ENCODE results near the gene CYRIA. TPM values are rescaled to one million over a fixed set of nuclear protein-coding genes. Genes with fewer than 3 reads are reported as not detected.

Gene CYRIA
- total RNA-seq, 3 donors from 2014 or later: 0.51 to 1.8 (median 1.8) TPM

- ATAC-seq (no peak), DNase-seq (no peak)
- Mint-ChIP-seq H3K9me3 (no peaks in the 10 kb centered on the region), H3K4me3 (no peak overlapping the region), H3K36me3 (ENCODE audit: insufficient read depth) (no peaks in the 10 kb centered on the region), H3K27me3 (ENCODE audit: low read depth) (peaks cover 40% of the 10 kb centered on the region), H3K4me1 (ENCODE audit: low read depth) (peaks cover 34% of the 10 kb centered on the region)
These were observed 3.4 kb downstream of the CYRIA start for GRCh38 chr2:16661936-16662839.

- ATAC-seq (no peak), DNase-seq (no peak)
- Mint-ChIP-seq H3K36me3 (ENCODE audit: insufficient read depth) (no peaks in the 10 kb centered on the region), H3K4me1 (ENCODE audit: low read depth) (peaks cover 34% of the 10 kb centered on the region), H3K4me3 (no peak overlapping the region), H3K9me3 (no peaks in the 10 kb centered on the region), H3K27me3 (ENCODE audit: low read depth) (peaks cover 38% of the 10 kb centered on the region)
These were observed 4.1 kb downstream of the CYRIA start for GRCh38 chr2:16661526-16661925.

DNA sequence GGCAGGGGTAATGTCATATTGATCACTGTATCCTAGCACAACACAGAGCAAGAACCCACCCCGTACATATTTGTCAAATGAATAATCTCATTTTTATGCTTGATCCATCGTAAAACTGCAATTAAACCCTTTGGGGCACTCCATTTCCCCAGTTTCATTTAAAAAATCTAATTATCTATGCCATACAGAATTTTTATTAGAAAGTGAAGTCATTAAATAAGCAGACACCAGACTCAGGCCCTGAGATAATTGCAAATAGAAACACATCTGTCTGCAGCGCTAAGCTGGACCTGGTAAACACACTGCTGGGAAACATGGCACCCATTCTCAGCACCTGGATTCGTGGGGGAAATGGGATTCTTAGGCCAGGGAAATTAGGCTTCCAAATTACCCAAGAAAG, 5.1 kb downstream of the CYRIA start:
- H3K9me3 Mint-ChIP-seq: no peaks in the 10 kb centered on the region
- DNase-seq: no peak
- no peaks in the 10 kb centered on the region for H3K36me3 Mint-ChIP-seq (ENCODE audit: insufficient read depth)
- no peak overlapping the region for H3K4me3 Mint-ChIP-seq
- H3K4me1 Mint-ChIP-seq (ENCODE audit: low read depth): peaks cover 31% of the 10 kb centered on the region
- ATAC-seq: no peak
- H3K27me3 Mint-ChIP-seq (ENCODE audit: low read depth): peaks cover 31% of the 10 kb centered on the region

GRCh38 chr2:16660114-16660513, 5.5 kb downstream of the CYRIA start:
- peak in 1 of 2 donors; percentile 13 for ATAC-seq
- Mint-ChIP-seq H3K36me3 (ENCODE audit: insufficient read depth) (no peaks in the 10 kb centered on the region), H3K4me1 (ENCODE audit: low read depth) (peaks cover 31% of the 10 kb centered on the region), H3K27me3 (ENCODE audit: low read depth) (peaks cover 28% of the 10 kb centered on the region), H3K4me3 (no peak overlapping the region), H3K9me3 (no peaks in the 10 kb centered on the region)
- DNase-seq: no peak

DNA sequence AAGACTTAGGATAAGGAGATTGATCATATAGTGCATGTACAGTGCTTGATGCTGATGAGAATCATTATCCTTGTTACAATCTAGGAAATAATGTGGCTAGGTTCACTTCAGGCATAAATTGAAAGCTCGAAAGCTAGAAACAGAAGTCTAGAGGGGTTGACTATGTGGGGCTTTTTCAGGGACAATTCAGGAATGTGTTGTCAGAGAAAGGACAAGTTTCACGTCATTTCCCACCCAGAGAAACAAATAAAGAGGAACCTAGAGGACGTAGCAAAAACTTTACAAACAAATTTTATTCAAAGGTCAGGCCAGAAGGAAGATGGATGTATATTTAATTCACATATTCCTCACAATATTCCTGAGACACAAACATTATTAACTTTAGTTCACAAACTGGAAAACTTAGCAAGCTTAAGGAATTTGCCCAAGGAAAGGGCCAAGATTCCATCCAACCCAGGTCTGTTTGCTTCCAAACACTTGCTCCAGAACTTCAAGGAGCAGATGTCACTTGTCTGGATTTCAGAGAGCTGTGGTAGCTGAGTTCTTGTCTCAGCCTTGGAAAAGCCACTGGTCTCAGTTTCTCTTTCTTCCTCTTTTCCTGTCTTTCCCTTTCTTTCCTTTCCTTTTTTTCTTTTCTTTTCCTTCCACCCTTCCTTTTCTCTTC, 7.4 kb downstream of the CYRIA start:
- no peak for ATAC-seq
- H3K9me3 Mint-ChIP-seq: no peaks in the 10 kb centered on the region

GRCh38 chr2:16657671-16658070, 8.0 kb downstream of the CYRIA start:
- H3K9me3 Mint-ChIP-seq: no peaks in the 10 kb centered on the region
- DNase-seq: no peak

More for the DNA sequence above, 7.4 kb downstream of the CYRIA start:
- H3K4me1 Mint-ChIP-seq (ENCODE audit: low read depth): peaks cover 26% of the 10 kb centered on the region
- no peak overlapping the region for H3K4me3 Mint-ChIP-seq
- peaks cover 9% of the 10 kb centered on the region for H3K27me3 Mint-ChIP-seq (ENCODE audit: low read depth)
- DNase-seq: no peak
- no peaks in the 10 kb centered on the region for H3K36me3 Mint-ChIP-seq (ENCODE audit: insufficient read depth)

DNA sequence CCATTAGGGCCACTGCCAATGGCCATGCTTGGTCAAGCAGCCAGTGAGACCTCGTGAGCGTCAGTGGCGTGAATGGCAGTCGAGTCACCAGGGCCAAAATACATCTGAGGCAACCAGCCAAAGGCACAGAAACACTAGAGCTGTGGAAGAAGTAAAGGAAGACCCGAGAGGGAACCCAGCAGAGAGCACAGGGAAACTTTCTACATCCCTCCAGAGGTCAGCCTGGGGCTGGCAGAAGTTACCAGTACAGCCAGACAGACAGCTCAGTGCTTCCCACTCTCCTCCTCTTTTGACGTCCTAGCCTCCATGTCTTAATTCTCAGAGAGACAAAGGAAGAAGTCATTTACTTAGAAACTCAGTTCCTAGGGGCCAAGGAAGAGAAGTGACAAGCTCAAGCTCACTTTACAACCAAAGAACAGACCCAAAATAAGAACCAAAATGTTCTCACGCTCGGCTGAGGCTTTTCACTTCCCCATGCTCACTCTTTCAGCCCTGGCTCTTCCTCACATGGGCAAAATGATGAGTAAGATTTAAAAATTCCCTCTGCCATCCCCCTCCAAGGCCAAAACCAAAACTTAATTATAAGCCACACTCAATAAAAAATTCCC, 8.7 kb downstream of the CYRIA start:
- H3K4me3 Mint-ChIP-seq: no peak overlapping the region
- no peaks in the 10 kb centered on the region for H3K9me3 Mint-ChIP-seq
- H3K4me1 Mint-ChIP-seq (ENCODE audit: low read depth): peaks cover 20% of the 10 kb centered on the region
- H3K27me3 Mint-ChIP-seq (ENCODE audit: low read depth): peaks cover 6% of the 10 kb centered on the region
- no peak for DNase-seq
- H3K36me3 Mint-ChIP-seq (ENCODE audit: insufficient read depth): no peaks in the 10 kb centered on the region
- no peak for ATAC-seq

More at GRCh38 chr2:16657671-16658070, 8.0 kb downstream of the CYRIA start:
- H3K36me3 Mint-ChIP-seq (ENCODE audit: insufficient read depth): no peaks in the 10 kb centered on the region
- no peak for ATAC-seq
- no peak overlapping the region for H3K4me3 Mint-ChIP-seq
- peaks cover 22% of the 10 kb centered on the region for H3K4me1 Mint-ChIP-seq (ENCODE audit: low read depth)
- peaks cover 6% of the 10 kb centered on the region for H3K27me3 Mint-ChIP-seq (ENCODE audit: low read depth)

GRCh38 chr2:16655905-16656642, 9.6 kb downstream of the CYRIA start:
- Mint-ChIP-seq H3K27me3 (ENCODE audit: low read depth) (peaks cover 2% of the 10 kb centered on the region), H3K9me3 (no peaks in the 10 kb centered on the region), H3K4me1 (ENCODE audit: low read depth) (peaks cover 20% of the 10 kb centered on the region), H3K4me3 (no peak overlapping the region), H3K36me3 (ENCODE audit: insufficient read depth) (no peaks in the 10 kb centered on the region)
- no peak for DNase-seq
- ATAC-seq: no peak

DNA sequence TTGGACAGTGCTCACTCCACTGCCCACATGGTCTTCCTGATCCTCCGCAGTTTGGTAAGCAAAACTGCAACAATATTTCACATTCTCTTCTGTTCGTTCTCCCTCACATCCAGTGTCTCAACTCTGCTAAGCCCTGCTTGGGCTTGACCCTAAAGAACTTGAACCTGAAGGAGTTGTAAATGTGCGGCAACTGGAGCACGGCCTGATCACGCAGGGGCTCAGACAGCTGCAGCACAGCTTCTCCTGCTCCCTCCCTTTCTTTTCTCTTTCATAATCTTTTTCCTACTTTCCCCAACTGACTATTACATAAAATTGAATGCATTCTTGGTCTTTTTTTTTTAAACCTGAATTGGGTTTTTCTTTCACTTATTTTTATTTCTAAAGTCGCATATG, 10.2 kb downstream of the CYRIA start:
- Mint-ChIP-seq H3K36me3 (ENCODE audit: insufficient read depth) (no peaks in the 10 kb centered on the region), H3K9me3 (no peaks in the 10 kb centered on the region), H3K27me3 (ENCODE audit: low read depth) (peaks cover 2% of the 10 kb centered on the region), H3K4me3 (no peak overlapping the region), H3K4me1 (ENCODE audit: low read depth) (peaks cover 23% of the 10 kb centered on the region)
- DNase-seq (no peak), ATAC-seq (no peak)

GRCh38 chr2:16654833-16655444, 10.7 kb downstream of the CYRIA start:
- Mint-ChIP-seq H3K27me3 (ENCODE audit: low read depth) (peaks cover 2% of the 10 kb centered on the region), H3K36me3 (ENCODE audit: insufficient read depth) (no peaks in the 10 kb centered on the region), H3K4me1 (ENCODE audit: low read depth) (peaks cover 22% of the 10 kb centered on the region), H3K9me3 (no peaks in the 10 kb centered on the region), H3K4me3 (no peak overlapping the region)
- no peak for DNase-seq
- ATAC-seq: no peak

- Mint-ChIP-seq H3K4me1 (ENCODE audit: low read depth) (peaks cover 29% of the 10 kb centered on the region), H3K9me3 (no peaks in the 10 kb centered on the region), H3K36me3 (ENCODE audit: insufficient read depth) (no peaks in the 10 kb centered on the region), H3K4me3 (no peak overlapping the region), H3K27me3 (ENCODE audit: low read depth) (peaks cover 2% of the 10 kb centered on the region)
- DNase-seq: no peak
- ATAC-seq: no peak
These were observed 11.8 kb downstream of the CYRIA start for GRCh38 chr2:16653799-16654198.

- Mint-ChIP-seq H3K9me3 (no peaks in the 10 kb centered on the region), H3K27me3 (ENCODE audit: low read depth) (no peaks in the 10 kb centered on the region), H3K36me3 (ENCODE audit: insufficient read depth) (no peaks in the 10 kb centered on the region), H3K4me1 (ENCODE audit: low read depth) (peaks cover 26% of the 10 kb centered on the region), H3K4me3 (no peak overlapping the region)
- ATAC-seq (no peak), DNase-seq (no peak)
These were observed 12.6 kb downstream of the CYRIA start for GRCh38 chr2:16653083-16653375.

- peaks cover 26% of the 10 kb centered on the region for H3K4me1 Mint-ChIP-seq (ENCODE audit: low read depth)
- H3K36me3 Mint-ChIP-seq (ENCODE audit: insufficient read depth): no peaks in the 10 kb centered on the region
- no peaks in the 10 kb centered on the region for H3K9me3 Mint-ChIP-seq
- no peaks in the 10 kb centered on the region for H3K27me3 Mint-ChIP-seq (ENCODE audit: low read depth)
- ATAC-seq: no peak
- no peak for DNase-seq
- H3K4me3 Mint-ChIP-seq: no peak overlapping the region
These were observed 13.1 kb downstream of the CYRIA start for GRCh38 chr2:16652296-16653082.

Data from activated T-cell treated with anti-CD3 and anti-CD28 coated beads, Interleukin-2, amount 50 U/mL, for 4 hours (primary cell).